Sigmoid colon (tissue), 7 donors: ENCODE results near the gene GPC6. TPM values are rescaled to one million over a fixed set of nuclear protein-coding genes. Genes with fewer than 3 reads are reported as not detected.
A peak's percentile ranks its signal among the peaks of the same experiment; 100 is the strongest.

Experiments
- DNase-seq: peaks from one replicate; pipeline ENCODE4 v3.0.0-alpha.2; 2019
- H3K27ac ChIP-seq, 4 donors: fragments of 200-600 bp; sonication (generic); one replicate each; pipeline ENCODE4 v1.5.1; 2016 to 2019; ENCODE audit warnings: mild to moderate bottlenecking in 1 of 4
- H3K27me3 ChIP-seq, 3 donors: fragments of 200-600 bp; sonication (generic); one replicate each; pipeline ENCODE4 v1.5.1; 2019; ENCODE audit warnings: mild to moderate bottlenecking in 1 of 3
- H3K36me3 ChIP-seq, 4 donors: fragments of 200-600 bp; sonication (generic); one replicate each; pipeline ENCODE4 v1.5.1; 2016 to 2019
- H3K4me1 ChIP-seq, 4 donors: fragments of 200-600 bp; sonication (generic); one replicate each; pipeline ENCODE4 v1.5.1; 2017 to 2019
- H3K4me3 ChIP-seq, 4 donors: fragments of 200-600 bp; sonication (generic); one replicate each; pipeline ENCODE4 v1.5.1; 2017 to 2019; ENCODE audit warnings: mild to moderate bottlenecking in 2 of 4, moderate library complexity in 1 of 4
- H3K9me3 ChIP-seq, 4 donors: fragments of 200-600 bp in 3 of 4; sonication (generic) in 3 of 4; one replicate each; pipeline versions ENCODE4 v1.5.1 to v1.6.1; 2013 to 2019
- CTCF ChIP-seq, 4 experiments: fragments of 450-650 bp in 3 of 4; fragments of 200-600 bp in 1 of 4; IDR thresholded peaks; one replicate each; pipeline ENCODE4 v1.5.1; 2016 to 2019; ENCODE audit warnings: antibody characterized with exemption in 4 of 4, mild to moderate bottlenecking in 3 of 4, moderate library complexity in 2 of 4
- EP300 ChIP-seq, 4 donors: sonication (generic); formaldehyde crosslinking; IDR thresholded peaks; one replicate each; pipeline ENCODE4 v1.6.1; 2017; ENCODE audit warnings: antibody characterized with exemption in 4 of 4
- POLR2A ChIP-seq, 2 donors: fragments of 450-650 bp; IDR thresholded peaks; one replicate each; pipeline ENCODE4 v1.6.1; 2016; ENCODE audit warnings: antibody characterized with exemption in 2 of 2, mild to moderate bottlenecking in 2 of 2, moderate library complexity in 2 of 2
- POLR2AphosphoS5 ChIP-seq, 4 donors: sonication (generic); formaldehyde crosslinking; IDR thresholded peaks; one replicate each; pipeline ENCODE4 v1.6.1; 2017; ENCODE audit warnings: antibody characterized with exemption in 4 of 4
- WGBS, 2 donors: extraction: QIAGEN DNeasy Blood & Tissue Kit; methylation state at CpG; one replicate each; pipeline ENCODE4 v1.1.7; 2013; 5-methylcytosine and 5-hydroxymethylcytosine counted together
- intact Hi-C: fragments of 100-400 bp; cut with DNase I; formaldehyde crosslinking; loops from one replicate; pipeline ENCODE4 v1.15.1; 2023
- polyA plus RNA-seq, 3 donors: library from polyadenylated mRNA; stranded (reverse); fragments of 200-250 nt; gene quantifications; one replicate each; pipeline ENCODE4 v1.2.3, GENCODE V29; 2013
- total RNA-seq, 4 donors: library from RNA; depleted of rRNA; stranded (reverse); fragments of >200 nt; gene quantifications; one replicate each; pipeline ENCODE4 v1.1.0, GENCODE V29; 2016
- donor health status: healthy with polysubstance abuse.
- donor health status: Bipolar disorder and iron deficiency.
- donor health status: healthy.

Gene GPC6
- total and polyA plus RNA-seq, 7 donors, result 0.23 to 27.5 (median 14.4) TPM

GRCh38 chr13:94369972-94370436, 1143.4 kb downstream of the GPC6 start:
- intact Hi-C loops, result no loop called here

GRCh38 chr13:94371855-94372254, 1145.2 kb downstream of the GPC6 start:
- WGBS, 2 donors, result 88 to 95% methylated on average over 3 of the region's 3 CpGs
- Histone ChIP-seq H3K27me3 (no peaks in the 10 kb centered on the region), H3K4me1 (peaks cover 0 to 12% (median 6%) of the 10 kb centered on the region in 4 donors), H3K36me3 (no peaks in the 10 kb centered on the region), H3K9me3 (no peaks in the 10 kb centered on the region), H3K27ac (no peak overlapping the region), H3K4me3 (no peak overlapping the region)
- TF ChIP-seq POLR2AphosphoS5 (IDR thresholded peaks at IDR 0.05), result no peak
- no peak for TF ChIP-seq POLR2A (IDR thresholded peaks at IDR 0.05)
- no peak for TF ChIP-seq EP300 (IDR thresholded peaks at IDR 0.05)
- intact Hi-C loops, result no loop called here
- DNase-seq, result no peak

More at GRCh38 chr13:94369972-94370436, 1143.4 kb downstream of the GPC6 start:
- H3K4me3 ChIP-seq, result no peak overlapping the region
- no peaks in the 10 kb centered on the region for H3K9me3 ChIP-seq
- H3K36me3 ChIP-seq, result no peaks in the 10 kb centered on the region
- peak overlapping the region in 2 of 4 donors; percentile 20 to 48 for H3K27ac ChIP-seq
- TF ChIP-seq CTCF (IDR thresholded peaks at IDR 0.05), result no peak
- TF ChIP-seq POLR2AphosphoS5 (IDR thresholded peaks at IDR 0.05), result peak in 2 of 4 donors; percentile 36 to 54
- 77 to 80% methylated on average over 1 of the region's 1 CpG for WGBS, 2 donors
- no peak for DNase-seq
- peaks cover 0 to 12% (median 6%) of the 10 kb centered on the region in 4 donors for H3K4me1 ChIP-seq
- H3K27me3 ChIP-seq, result no peaks in the 10 kb centered on the region

GRCh38 chr13:94382517-94382916, 1155.9 kb downstream of the GPC6 start:
- Histone ChIP-seq H3K27me3 (no peaks in the 10 kb centered on the region), H3K36me3 (no peaks in the 10 kb centered on the region), H3K4me3 (no peak overlapping the region), H3K27ac (no peak overlapping the region), H3K4me1 (peaks cover 0 to 9% (median 5%) of the 10 kb centered on the region in 4 donors), H3K9me3 (no peaks in the 10 kb centered on the region)
- no peak for DNase-seq
- intact Hi-C loops, result no loop called here
- TF ChIP-seq POLR2A (IDR thresholded peaks at IDR 0.05) (no peak), CTCF (IDR thresholded peaks at IDR 0.05) (no peak), EP300 (IDR thresholded peaks at IDR 0.05) (no peak), POLR2AphosphoS5 (IDR thresholded peaks at IDR 0.05) (no peak)
- 82 to 85% methylated on average over 3 of the region's 3 CpGs for WGBS, 2 donors

GRCh38 chr13:94382960-94383359, 1156.4 kb downstream of the GPC6 start:
- WGBS, 2 donors, result 56 to 77% methylated on average over 5 of the region's 5 CpGs
- intact Hi-C loops, result no loop called here

More at GRCh38 chr13:94382960-94383359, 1156.4 kb downstream of the GPC6 start:
- Histone ChIP-seq H3K4me1 (peaks cover 0 to 9% (median 5%) of the 10 kb centered on the region in 4 donors), H3K4me3 (no peak overlapping the region), H3K36me3 (no peaks in the 10 kb centered on the region), H3K9me3 (no peaks in the 10 kb centered on the region), H3K27me3 (no peaks in the 10 kb centered on the region), H3K27ac (no peak overlapping the region)
- DNase-seq, result no peak
- TF ChIP-seq POLR2A (IDR thresholded peaks at IDR 0.05), result no peak
- TF ChIP-seq EP300 (IDR thresholded peaks at IDR 0.05), result no peak
- TF ChIP-seq CTCF (IDR thresholded peaks at IDR 0.05), result no peak
- TF ChIP-seq POLR2AphosphoS5 (IDR thresholded peaks at IDR 0.05), result no peak
